Dendritic cell treated with granulocyte-macrophage colony-stimulating factor and Interleukin-4, amounts not matched to agents 40 ng/mL and 50 ng/mL, for 4 days (primary cell): ENCODE measurements around the gene ASCC1.

ENCODE experiments used
- H3K27ac Mint-ChIP-seq: one replicate; pipeline ENCODE4 v1.8.0; 2022; ENCODE audit warnings: mild to moderate bottlenecking, mixed read lengths
- H3K27me3 Mint-ChIP-seq: one replicate; pipeline ENCODE4 v1.8.0; 2022; ENCODE audit warnings: mild to moderate bottlenecking, mixed read lengths
- H3K36me3 Mint-ChIP-seq: one replicate; pipeline ENCODE4 v1.8.0; 2022; ENCODE audit warnings: low read depth, mixed read lengths
- H3K4me1 Mint-ChIP-seq: one replicate; pipeline ENCODE4 v1.8.0; 2022; ENCODE audit warnings: low read depth, mixed read lengths
- H3K4me3 Mint-ChIP-seq: one replicate; pipeline ENCODE4 v1.8.0; 2022; ENCODE audit warnings: mild to moderate bottlenecking, moderate library complexity, mixed read lengths
- H3K9me3 Mint-ChIP-seq: one replicate; pipeline ENCODE4 v1.8.0; 2022; ENCODE audit warnings: mixed read lengths
- intact Hi-C: fragments of 100-400 bp; cut with micrococcal nuclease; formaldehyde crosslinking; loops from one replicate; pipeline ENCODE4 v1.15.0; 2022

The ASCC1 gene

GRCh38 chr10:72215611-72216549 is at the start of gene ASCC1, which contains the start of gene ANAPC16:
Gene ASCC1 (minus strand): TSS chr10:72216276. CDS start chr10:72213298, 2,978 bp downstream.
Gene ANAPC16 (plus strand): TSS chr10:72216012. CDS start chr10:72223915, 7,903 bp downstream.
- intact Hi-C loops: loop anchor here (5.0 kb wide), 1 partner anchor 121 kb away; no protein-coding TSS in a partner anchor
- Mint-ChIP-seq H3K4me1 (peaks cover 32% of the 10 kb centered on the region), H3K27me3 (no peaks in the 10 kb centered on the region), H3K27ac (peak within 1 kb of the TSS; percentile 97), H3K4me3 (peak within 1 kb of the TSS; percentile 96), H3K36me3 (peaks cover 29% of the 10 kb centered on the region), H3K9me3 (no peaks in the 10 kb centered on the region)

GRCh38 chr10:72265508-72265907 is 49.4 kb upstream of the ASCC1 start:
- Mint-ChIP-seq H3K9me3 (no peaks in the 10 kb centered on the region), H3K36me3 (no peaks in the 10 kb centered on the region), H3K27ac (no peak overlapping the region), H3K27me3 (peaks cover 27% of the 10 kb centered on the region), H3K4me1 (peaks cover 12% of the 10 kb centered on the region), H3K4me3 (no peak overlapping the region)
- intact Hi-C loops: no loop called here

GRCh38 chr10:72264536-72264935 is 48.5 kb upstream of the ASCC1 start:
- peaks cover 28% of the 10 kb centered on the region for H3K27me3 Mint-ChIP-seq
- no peak overlapping the region for H3K27ac Mint-ChIP-seq
- peaks cover 21% of the 10 kb centered on the region for H3K4me1 Mint-ChIP-seq
- no peaks in the 10 kb centered on the region for H3K36me3 Mint-ChIP-seq
- H3K4me3 Mint-ChIP-seq: no peak overlapping the region
- intact Hi-C loops: no loop called here
- H3K9me3 Mint-ChIP-seq: no peaks in the 10 kb centered on the region

- intact Hi-C loops: no loop called here
- Mint-ChIP-seq H3K9me3 (no peaks in the 10 kb centered on the region), H3K36me3 (no peaks in the 10 kb centered on the region), H3K4me1 (peaks cover 26% of the 10 kb centered on the region), H3K27me3 (peaks cover 30% of the 10 kb centered on the region), H3K27ac (no peak overlapping the region), H3K4me3 (no peak overlapping the region)
Measured at GRCh38 chr10:72263613-72264241, 47.7 kb upstream of the ASCC1 start.

- H3K36me3 Mint-ChIP-seq: no peaks in the 10 kb centered on the region
- intact Hi-C loops: no loop called here
- H3K4me3 Mint-ChIP-seq: no peak overlapping the region
- no peaks in the 10 kb centered on the region for H3K9me3 Mint-ChIP-seq
- peak overlapping the region; percentile 78 for H3K27ac Mint-ChIP-seq
- H3K27me3 Mint-ChIP-seq: peaks cover 30% of the 10 kb centered on the region
- peaks cover 35% of the 10 kb centered on the region for H3K4me1 Mint-ChIP-seq
Measured at GRCh38 chr10:72261784-72262404, 45.8 kb upstream of the ASCC1 start.

- Mint-ChIP-seq H3K9me3 (no peaks in the 10 kb centered on the region), H3K4me1 (peaks cover 41% of the 10 kb centered on the region), H3K4me3 (peak overlapping the region; percentile 68), H3K36me3 (no peaks in the 10 kb centered on the region), H3K27me3 (peaks cover 32% of the 10 kb centered on the region), H3K27ac (peak overlapping the region; percentile 78)
- intact Hi-C loops: no loop called here
Measured at GRCh38 chr10:72260976-72261783, 45.1 kb upstream of the ASCC1 start.

GRCh38 chr10:72260239-72260975 is 44.3 kb upstream of the ASCC1 start:
- H3K27ac Mint-ChIP-seq: peak overlapping the region; percentile 78
- no peaks in the 10 kb centered on the region for H3K36me3 Mint-ChIP-seq
- intact Hi-C loops: no loop called here
- H3K9me3 Mint-ChIP-seq: no peaks in the 10 kb centered on the region
- H3K4me3 Mint-ChIP-seq: peak overlapping the region; percentile 68
- peaks cover 32% of the 10 kb centered on the region for H3K27me3 Mint-ChIP-seq
- peaks cover 44% of the 10 kb centered on the region for H3K4me1 Mint-ChIP-seq

- Mint-ChIP-seq H3K27me3 (peaks cover 32% of the 10 kb centered on the region), H3K4me3 (no peak overlapping the region), H3K4me1 (peaks cover 51% of the 10 kb centered on the region), H3K36me3 (no peaks in the 10 kb centered on the region), H3K27ac (peak overlapping the region; percentile 78), H3K9me3 (no peaks in the 10 kb centered on the region)
- intact Hi-C loops: loop anchor here (5.0 kb wide), 1 partner anchor 73 kb away; no protein-coding TSS in a partner anchor
Measured at GRCh38 chr10:72259491-72260238, 43.6 kb upstream of the ASCC1 start.

- peaks cover 53% of the 10 kb centered on the region for H3K4me1 Mint-ChIP-seq
- H3K36me3 Mint-ChIP-seq: no peaks in the 10 kb centered on the region
- no peak overlapping the region for H3K4me3 Mint-ChIP-seq
- peaks cover 31% of the 10 kb centered on the region for H3K27me3 Mint-ChIP-seq
- H3K9me3 Mint-ChIP-seq: no peaks in the 10 kb centered on the region
- no peak overlapping the region for H3K27ac Mint-ChIP-seq
- intact Hi-C loops: loop anchor here (5.0 kb wide), 1 partner anchor 74 kb away; no protein-coding TSS in a partner anchor
Measured at GRCh38 chr10:72258617-72259016, 42.5 kb upstream of the ASCC1 start.

- H3K4me3 Mint-ChIP-seq: peak overlapping the region; percentile 28
- intact Hi-C loops: loop anchor here (2.0 to 5.0 kb wide), 2 partner anchors 16 to 75 kb away; partner anchors contain the start of gene DDIT4
Measured at GRCh38 chr10:72257051-72257892, 41.2 kb upstream of the ASCC1 start.

GRCh38 chr10:72255977-72256729 is 40.1 kb upstream of the ASCC1 start:
- H3K4me1 Mint-ChIP-seq: peaks cover 54% of the 10 kb centered on the region
- H3K4me3 Mint-ChIP-seq: no peak overlapping the region
- H3K27me3 Mint-ChIP-seq: peaks cover 38% of the 10 kb centered on the region
- no peak overlapping the region for H3K27ac Mint-ChIP-seq
- intact Hi-C loops: loop anchor here (2.0 to 5.0 kb wide), 2 partner anchors 17 to 76 kb away; partner anchors contain the start of gene DDIT4
- H3K9me3 Mint-ChIP-seq: no peaks in the 10 kb centered on the region
- H3K36me3 Mint-ChIP-seq: no peaks in the 10 kb centered on the region

More at GRCh38 chr10:72257051-72257892, 41.2 kb upstream of the ASCC1 start:
- Mint-ChIP-seq H3K27me3 (peaks cover 41% of the 10 kb centered on the region), H3K9me3 (no peaks in the 10 kb centered on the region), H3K4me1 (peaks cover 59% of the 10 kb centered on the region), H3K27ac (peak overlapping the region; percentile 59), H3K36me3 (no peaks in the 10 kb centered on the region)
